Prostate gland (tissue), 2 donors: ENCODE measurements around the gene NTM. TPM values are rescaled to one million over a fixed set of nuclear protein-coding genes. Genes with fewer than 3 reads are reported as not detected.

Experiments
- DNase-seq: peaks from one replicate; pipeline ENCODE4 v3.0.0-alpha.2; 2019; ENCODE audit warnings: low spot score
- H3K27ac ChIP-seq, 2 donors: fragments of 200-600 bp; sonication (generic); 2 replicates each; pipeline ENCODE4 v1.5.1; 2017 to 2019
- H3K27me3 ChIP-seq: fragments of 200-600 bp; sonication (generic); replicated peaks from 2 replicates; pipeline ENCODE4 v1.5.1; 2019; ENCODE audit not compliant: insufficient read depth
- H3K36me3 ChIP-seq, 2 donors: fragments of 200-600 bp; sonication (generic); 1 replicate in 1 of 2; 2 replicates in 1 of 2; pipeline versions ENCODE4 v1.5.1 to v1.8.1; 2017 to 2019
- H3K4me1 ChIP-seq: fragments of 200-600 bp; sonication (generic); replicated peaks from 2 replicates; pipeline ENCODE4 v1.5.1; 2019
- H3K4me3 ChIP-seq, 2 donors: fragments of 200-600 bp; sonication (generic); 2 replicates each; pipeline ENCODE4 v1.5.1; 2017 to 2019
- H3K9me3 ChIP-seq: fragments of 200-600 bp; sonication (generic); 2 replicates; pipeline ENCODE4 v1.5.1; 2017
- CTCF ChIP-seq, 4 experiments: fragments of 200-600 bp in 2 of 4; fragments of 450-650 bp in 2 of 4; sonication (generic) in 2 of 4; IDR thresholded peaks; 1 replicate in 3 of 4; 2 replicates in 1 of 4; pipeline ENCODE4 v1.5.1; 2016 to 2019; ENCODE audit warnings: antibody characterized with exemption in 4 of 4, mild to moderate bottlenecking in 2 of 4, moderate library complexity in 2 of 4
- POLR2A ChIP-seq: fragments of 450-650 bp; IDR thresholded peaks from one replicate; pipeline ENCODE4 v1.6.1; 2016; ENCODE audit warnings: antibody characterized with exemption, mild to moderate bottlenecking
- POLR2AphosphoS5 ChIP-seq: sonication (generic); formaldehyde crosslinking; IDR thresholded peaks from one replicate; pipeline ENCODE4 v1.6.1; 2017; ENCODE audit warnings: antibody characterized with exemption
- WGBS: methylation state at CpG from one replicate; pipeline ENCODE4 v1.1.5; 2018; 5-methylcytosine and 5-hydroxymethylcytosine counted together
- intact Hi-C: fragments of 100-400 bp; cut with DNase I; formaldehyde crosslinking; loops from one replicate; pipeline ENCODE4 v1.14.2; 2022
- total RNA-seq, 2 donors: library from RNA; depleted of rRNA; stranded (reverse); fragments of >200 nt; gene quantifications; one replicate each; pipeline ENCODE4 v1.1.0, GENCODE V29; 2016

The NTM gene
- total RNA-seq, 2 donors from 2014 or later = 7.4 TPM; not detected in 1

DNA sequence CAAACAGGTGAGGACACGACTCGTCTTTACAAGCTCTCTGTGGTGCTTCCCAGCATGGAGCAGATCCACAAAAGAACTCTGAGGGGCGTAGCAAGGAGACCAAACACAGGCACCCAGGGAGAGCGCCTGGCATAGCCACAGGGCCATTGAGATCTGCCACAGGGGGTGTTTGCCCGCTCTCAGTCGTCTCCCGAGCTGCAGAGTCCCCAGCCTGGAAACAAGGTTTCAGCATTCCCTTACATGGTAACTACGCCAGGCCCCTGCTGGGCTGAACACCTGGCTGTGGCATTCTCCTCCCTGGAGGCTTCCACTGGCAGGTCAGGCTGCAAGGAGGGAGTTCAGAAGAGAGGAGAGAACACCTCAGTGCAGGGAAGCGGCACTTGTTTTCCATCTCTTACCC, 962.1 kb downstream of the NTM start:
- no peak for DNase-seq
- H3K9me3 ChIP-seq = no peaks in the 10 kb centered on the region
- intact Hi-C loops = no loop called here

DNA sequence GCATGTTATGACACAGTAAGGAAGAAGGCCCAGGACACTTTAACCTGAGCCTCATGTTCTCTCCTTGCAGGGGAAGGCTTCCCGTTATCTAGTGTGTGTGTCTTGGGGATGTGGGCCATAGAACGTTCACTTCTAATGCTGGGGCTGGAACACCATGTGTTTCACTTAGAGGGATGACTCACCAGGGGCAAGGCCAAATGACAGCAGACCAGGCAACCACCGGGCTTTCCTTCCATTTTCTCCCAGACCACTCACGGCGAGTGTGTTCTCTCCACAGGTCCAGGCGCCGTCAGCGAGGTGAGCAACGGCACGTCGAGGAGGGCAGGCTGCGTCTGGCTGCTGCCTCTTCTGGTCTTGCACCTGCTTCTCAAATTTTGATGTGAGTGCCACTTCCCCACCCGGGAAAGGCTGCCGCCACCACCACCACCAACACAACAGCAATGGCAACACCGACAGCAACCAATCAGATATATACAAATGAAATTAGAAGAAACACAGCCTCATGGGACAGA, 964.4 kb downstream of the NTM start:
- Histone ChIP-seq H3K4me1 (no peaks in the 10 kb centered on the region), H3K36me3 (no peaks in the 10 kb centered on the region), H3K27me3 (no peaks in the 10 kb centered on the region), H3K4me3 (no peak overlapping the region), H3K27ac (no peak overlapping the region), H3K9me3 (no peaks in the 10 kb centered on the region)
- TF ChIP-seq POLR2AphosphoS5 (no peak), POLR2A (no peak), CTCF (IDR thresholded peaks at IDR 0.05) (no peak)
- intact Hi-C loops = no loop called here
- 93% methylated on average over 15 of the region's 15 CpGs for WGBS
- DNase-seq = no peak

More for the DNA sequence above, 962.1 kb downstream of the NTM start:
- TF ChIP-seq POLR2A (no peak), CTCF (IDR thresholded peaks at IDR 0.05) (no peak), POLR2AphosphoS5 (no peak)
- Histone ChIP-seq H3K27ac (no peak overlapping the region), H3K27me3 (no peaks in the 10 kb centered on the region), H3K36me3 (no peaks in the 10 kb centered on the region), H3K4me1 (no peaks in the 10 kb centered on the region), H3K4me3 (no peak overlapping the region)
- 55% methylated on average over 9 of the region's 9 CpGs for WGBS

DNA sequence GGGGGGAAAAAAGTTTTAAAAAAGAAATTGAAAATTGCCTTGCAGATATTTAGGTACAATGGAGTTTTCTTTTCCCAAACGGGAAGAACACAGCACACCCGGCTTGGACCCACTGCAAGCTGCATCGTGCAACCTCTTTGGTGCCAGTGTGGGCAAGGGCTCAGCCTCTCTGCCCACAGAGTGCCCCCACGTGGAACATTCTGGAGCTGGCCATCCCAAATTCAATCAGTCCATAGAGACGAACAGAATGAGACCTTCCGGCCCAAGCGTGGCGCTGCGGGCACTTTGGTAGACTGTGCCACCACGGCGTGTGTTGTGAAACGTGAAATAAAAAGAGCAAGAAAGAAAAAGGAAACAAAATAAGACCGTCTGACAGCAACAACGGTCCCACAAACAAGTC, 964.9 kb downstream of the NTM start:
- DNase-seq = no peak
- Histone ChIP-seq H3K9me3 (no peaks in the 10 kb centered on the region), H3K4me1 (no peaks in the 10 kb centered on the region), H3K36me3 (no peaks in the 10 kb centered on the region), H3K4me3 (no peak overlapping the region), H3K27ac (no peak overlapping the region), H3K27me3 (no peaks in the 10 kb centered on the region)
- 84% methylated on average over 14 of the region's 14 CpGs for WGBS
- intact Hi-C loops = no loop called here
- no peak for TF ChIP-seq POLR2A
- no peak for TF ChIP-seq POLR2AphosphoS5
- TF ChIP-seq CTCF (IDR thresholded peaks at IDR 0.05) = no peak

DNA sequence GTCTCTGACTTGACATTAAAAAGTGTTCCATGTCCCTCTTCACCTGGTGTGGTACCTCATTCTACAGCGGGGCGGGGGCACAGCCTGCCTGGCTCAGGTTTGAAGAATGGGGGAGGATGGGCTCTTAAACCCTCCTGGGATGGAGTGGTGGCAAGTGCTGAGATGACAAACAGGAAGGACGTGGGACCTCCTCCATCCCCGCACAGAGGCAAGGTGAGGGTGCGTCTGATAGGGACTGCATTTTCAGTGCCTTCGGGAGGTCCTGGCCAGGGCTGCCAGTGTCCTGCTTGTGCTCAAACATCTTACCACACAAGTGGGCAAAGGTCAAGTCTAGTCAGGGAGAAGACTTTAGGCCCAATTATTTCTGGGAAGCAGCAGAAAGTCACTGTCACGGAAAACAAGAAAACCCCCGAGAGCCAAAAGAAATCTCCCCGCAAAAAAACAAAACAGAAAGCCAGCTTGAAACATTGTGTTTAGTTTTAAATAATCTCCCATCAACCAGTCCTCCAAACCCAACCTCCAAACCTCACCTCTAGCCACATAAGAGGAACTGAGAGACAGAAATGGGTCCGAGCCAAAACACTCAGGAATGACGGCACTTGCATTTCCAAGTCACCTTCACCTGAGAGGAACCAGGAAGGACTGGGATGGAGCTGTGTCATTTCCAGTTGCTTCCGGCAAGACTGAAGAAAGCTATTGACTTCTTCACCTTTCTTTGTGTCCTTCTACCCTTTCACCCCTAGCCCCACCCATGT, 966.5 kb downstream of the NTM start:
- H3K36me3 ChIP-seq = no peaks in the 10 kb centered on the region
- no peak for DNase-seq
- no peak overlapping the region for H3K4me3 ChIP-seq
- 94% methylated on average over 12 of the region's 12 CpGs for WGBS
- no peak overlapping the region for H3K27ac ChIP-seq
- intact Hi-C loops = no loop called here
- H3K27me3 ChIP-seq = no peaks in the 10 kb centered on the region
- no peaks in the 10 kb centered on the region for H3K4me1 ChIP-seq
- TF ChIP-seq CTCF (IDR thresholded peaks at IDR 0.05) = no peak
- TF ChIP-seq POLR2AphosphoS5 = no peak
- TF ChIP-seq POLR2A = no peak
- no peaks in the 10 kb centered on the region for H3K9me3 ChIP-seq
